K562 (cell line): ENCODE data around the gene AK2. TPM values are rescaled to one million over a fixed set of nuclear protein-coding genes. Genes with fewer than 3 reads are reported as not detected.

Experiments used
- CBX1 ChIP-seq: sonication (generic); IDR thresholded peaks from 2 replicates; pipeline ENCODE4 v1.6.1; 2016; ENCODE audit warnings: antibody characterized with exemption, low read depth, mild to moderate bottlenecking
- CBX3 ChIP-seq, 2 experiments: IDR thresholded peaks; 1 replicate in 1 of 2; 2 replicates in 1 of 2; pipeline ENCODE4 v1.6.1; 2012; ENCODE audit warnings: inconsistent platforms in 2 of 2, low read length in 2 of 2, borderline replicate concordance in 1 of 2, control low read depth in 1 of 2
- ELF1 ChIP-seq: fragments of 200-800 bp; sonication (Bioruptor generic); IDR thresholded peaks from 2 replicates; pipeline ENCODE4 v1.6.1; 2016; ENCODE audit warnings: missing genetic modification characterization, missing compliant biosample characterization
- EP300 ChIP-seq: IDR thresholded peaks from 2 replicates; pipeline ENCODE4 v1.6.1; 2012; ENCODE audit warnings: low read length, improper control_type of control experiment
- FOXM1 ChIP-seq, 2 experiments: fragments of 450-650 bp in 1 of 2; sonication (generic) in 1 of 2; formaldehyde crosslinking in 1 of 2; IDR thresholded peaks; 2 replicates each; pipeline versions ENCODE4 v1.6.1 to v1.9.0; 2017 to 2022; ENCODE audit warnings: low read depth in 2 of 2, mild to moderate bottlenecking in 2 of 2, missing genetic modification reagents in 1 of 2, moderate library complexity in 1 of 2
- LCOR ChIP-seq: sonication (generic); formaldehyde crosslinking; IDR thresholded peaks from 2 replicates; pipeline ENCODE4 v1.8.0; 2022; ENCODE audit warnings: mild to moderate bottlenecking, missing genetic modification reagents
- MCM2 ChIP-seq: fragments of 450-650 bp; IDR thresholded peaks from 2 replicates; pipeline ENCODE4 v1.6.1; 2017; ENCODE audit warnings: low read depth, mild to moderate bottlenecking
- NFYB ChIP-seq: IDR thresholded peaks from 2 replicates; pipeline ENCODE4 v1.6.1; 2011; ENCODE audit warnings: mild to moderate bottlenecking, moderate library complexity; ENCODE audit not compliant: insufficient read length; ENCODE audit errors: extremely low read depth
- OTX1 ChIP-seq: fragments of 450-650 bp; formaldehyde crosslinking; IDR thresholded peaks from 2 replicates; pipeline ENCODE4 v1.4.0; 2022; ENCODE audit warnings: mild to moderate bottlenecking
- PPARD ChIP-seq: fragments of 250-450 bp; sonication (Bioruptor Pico); IDR thresholded peaks from 2 replicates; pipeline ENCODE4 v1.8.0; 2022; ENCODE audit warnings: inconsistent platforms, mild to moderate bottlenecking, moderate library complexity
- RBM39 ChIP-seq: fragments of 200-400 bp; formaldehyde crosslinking; optimal IDR thresholded peaks from 2 replicates; pipeline ENCODE3; 2018; ENCODE audit warnings: low read depth, low read length
- STAG1 ChIP-seq: sonication (generic); formaldehyde crosslinking; IDR thresholded peaks from 2 replicates; pipeline ENCODE4 v1.5.0; 2020; ENCODE audit warnings: missing genetic modification reagents, borderline replicate concordance
- TRIM28 ChIP-seq: fragments of 450-650 bp; IDR thresholded peaks from 2 replicates; pipeline ENCODE4 v1.6.1; 2017
- TSC22D4 ChIP-seq: fragments of 450-650 bp; IDR thresholded peaks from 2 replicates; pipeline ENCODE4 v1.6.1; 2016; ENCODE audit warnings: missing genetic modification characterization, missing biosample characterization, control low read depth
- U2AF1 ChIP-seq: fragments of 200-400 bp; formaldehyde crosslinking; optimal IDR thresholded peaks from 2 replicates; pipeline ENCODE3; 2017; ENCODE audit warnings: mild to moderate bottlenecking, low read depth, low read length, moderate library complexity
- ZEB2 ChIP-seq: fragments of 450-650 bp; IDR thresholded peaks from 2 replicates; pipeline ENCODE4 v1.6.1; 2016
- ZNF143 ChIP-seq: sonication (generic); formaldehyde crosslinking; IDR thresholded peaks from 2 replicates; pipeline ENCODE4 v1.9.0; 2022; ENCODE audit warnings: mild to moderate bottlenecking, missing genetic modification reagents
- ZNF436 ChIP-seq: fragments of 250-450, 450-650 bp; sonication (Bioruptor Pico); formaldehyde crosslinking; IDR thresholded peaks from 2 replicates; pipeline ENCODE4 v1.7.0; 2020; ENCODE audit warnings: mild to moderate bottlenecking
- ZNF695 ChIP-seq: fragments of 450-650 bp; formaldehyde crosslinking; IDR thresholded peaks from 2 replicates; pipeline ENCODE4 v1.4.0; 2020; ENCODE audit warnings: mild to moderate bottlenecking, moderate library complexity
- ZNF766 ChIP-seq: fragments of 200-800 bp; sonication (Bioruptor generic); conservative IDR thresholded peaks from 2 replicates; pipeline ENCODE4 v1.6.1; 2016; ENCODE audit warnings: missing genetic modification characterization, missing compliant biosample characterization
- polyA plus RNA-seq, 8 experiments: library from polyadenylated mRNA; depleted of rRNA in 4 of 8; stranded (reverse) in 5 of 8; unstranded in 3 of 8; fragments of >200 nt; fragmentation: Nextera tagmentation in 2 of 8; fragmentation: Illumina TruSeq in 1 of 8; extraction: Ambion mirVana in 2 of 8; extraction: Trizol in 1 of 8; gene quantifications; 2 replicates each; pipeline versions ENCODE4 v1.2.1 to v1.2.3, GENCODE V29; 2011 to 2014; ENCODE audit warnings: inconsistent platforms in 1 of 8, missing spikeins in 1 of 8
- total RNA-seq, 7 experiments: library from RNA; depleted of rRNA in 6 of 7; stranded (reverse); fragments of >200 nt in 6 of 7; fragmentation: Illumina TruSeq in 2 of 7; extraction: Trizol in 2 of 7; gene quantifications; 2 replicates each; pipeline versions ENCODE4 v1.2.1 to v1.2.3, GENCODE V29; 2011 to 2021; ENCODE audit warnings: low replicate concordance in 1 of 7
- TF ChIP-seq, protein P1 (sequence below): IDR thresholded peaks from 2 replicates; pipeline ENCODE4 v1.6.1; 2011; ENCODE audit not compliant: insufficient read length; ENCODE audit errors: extremely low read depth
- TF ChIP-seq, protein P2 (sequence below): fragments of 250-450 bp; sonication (Bioruptor Pico); IDR thresholded peaks from 2 replicates; pipeline ENCODE4 v1.4.0; 2020; ENCODE audit warnings: borderline replicate concordance
- TF ChIP-seq, protein P3 (sequence below): fragments of 250-450 bp; sonication (Bioruptor Pico); IDR thresholded peaks from 2 replicates; pipeline ENCODE4 v1.8.0; 2021; ENCODE audit warnings: borderline replicate concordance, mild to moderate bottlenecking, moderate library complexity; ENCODE audit not compliant: poor library complexity, severe bottlenecking
- TF ChIP-seq, protein P4 (sequence below): fragments of 450-650 bp; formaldehyde crosslinking; IDR thresholded peaks from 2 replicates; pipeline ENCODE4 v1.4.0; 2022; ENCODE audit warnings: mild to moderate bottlenecking, moderate library complexity
- TF ChIP-seq, protein P5 (sequence below): sonication (generic); formaldehyde crosslinking; IDR thresholded peaks from 2 replicates; pipeline ENCODE4 v1.5.0; 2020; ENCODE audit warnings: missing genetic modification reagents

AK2 gene
- total and polyA plus RNA-seq, 9 of the 15 experiments (the other 6 are each of a cell fraction or from before 2014, with no cell fraction given): 105 to 1,050 (median 509) TPM

DNA sequence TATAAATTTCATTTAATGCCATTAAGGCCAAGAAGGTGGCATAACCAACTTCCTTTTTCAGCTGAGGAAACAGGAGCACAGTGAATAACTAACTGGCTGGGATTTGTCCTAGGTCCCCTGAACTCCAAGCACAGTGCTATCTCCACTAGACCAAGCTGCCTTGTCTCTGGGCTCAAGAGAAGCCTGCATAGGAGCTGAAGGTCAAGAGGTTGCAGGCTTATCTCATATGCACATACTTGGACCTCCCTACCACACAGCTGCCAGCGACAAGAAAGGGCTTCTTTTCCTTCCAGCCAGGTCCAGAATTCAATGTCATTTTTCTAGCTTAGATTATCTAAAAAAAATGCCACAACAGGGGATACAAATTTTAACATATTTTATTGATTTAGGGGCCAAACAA, 27.1 kb downstream of the AK2 start (continued):
- TF ChIP-seq, protein P1, sequence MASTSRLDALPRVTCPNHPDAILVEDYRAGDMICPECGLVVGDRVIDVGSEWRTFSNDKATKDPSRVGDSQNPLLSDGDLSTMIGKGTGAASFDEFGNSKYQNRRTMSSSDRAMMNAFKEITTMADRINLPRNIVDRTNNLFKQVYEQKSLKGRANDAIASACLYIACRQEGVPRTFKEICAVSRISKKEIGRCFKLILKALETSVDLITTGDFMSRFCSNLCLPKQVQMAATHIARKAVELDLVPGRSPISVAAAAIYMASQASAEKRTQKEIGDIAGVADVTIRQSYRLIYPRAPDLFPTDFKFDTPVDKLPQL: no peak
- no peak for TF ChIP-seq NFYB
- TF ChIP-seq ZNF766 (CRISPR knock-in tag): peak; percentile 78; the same call in 1 of the 2 replicates
- no peak for TF ChIP-seq U2AF1
- TF ChIP-seq LCOR (CRISPR knock-in tag): no peak
- 0 out of 2 replicates have a peak, but pooled peaks have one; percentile 36 for TF ChIP-seq ZEB2
- TF ChIP-seq, protein P2, sequence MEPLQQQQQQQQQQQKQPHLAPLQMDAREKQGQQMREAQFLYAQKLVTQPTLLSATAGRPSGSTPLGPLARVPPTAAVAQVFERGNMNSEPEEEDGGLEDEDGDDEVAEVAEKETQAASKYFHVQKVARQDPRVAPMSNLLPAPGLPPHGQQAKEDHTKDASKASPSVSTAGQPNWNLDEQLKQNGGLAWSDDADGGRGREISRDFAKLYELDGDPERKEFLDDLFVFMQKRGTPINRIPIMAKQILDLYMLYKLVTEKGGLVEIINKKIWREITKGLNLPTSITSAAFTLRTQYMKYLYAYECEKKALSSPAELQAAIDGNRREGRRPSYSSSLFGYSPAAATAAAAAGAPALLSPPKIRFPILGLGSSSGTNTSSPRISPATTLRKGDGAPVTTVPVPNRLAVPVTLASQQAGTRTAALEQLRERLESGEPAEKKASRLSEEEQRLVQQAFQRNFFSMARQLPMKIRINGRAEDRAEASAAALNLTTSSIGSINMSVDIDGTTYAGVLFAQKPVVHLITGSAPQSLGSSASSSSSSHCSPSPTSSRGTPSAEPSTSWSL (CRISPR knock-in tag): no peak
- TF ChIP-seq ZNF436: no peak
- TF ChIP-seq STAG1 (CRISPR knock-in tag): no peak
- peak; percentile 88 for TF ChIP-seq EP300
- no peak for TF ChIP-seq CBX1
- TF ChIP-seq CBX3 (IDR thresholded peaks at IDR 0.05; ENCODE audit: borderline replicate concordance in 1 of 2, low read length in 2 of 2): peak in 1 of 2 experiments; percentile 84; a peak in 2 of 3 replicates
- TF ChIP-seq ZNF143: no peak
- no peak for TF ChIP-seq ELF1 (tag)
- TF ChIP-seq, protein P3, sequence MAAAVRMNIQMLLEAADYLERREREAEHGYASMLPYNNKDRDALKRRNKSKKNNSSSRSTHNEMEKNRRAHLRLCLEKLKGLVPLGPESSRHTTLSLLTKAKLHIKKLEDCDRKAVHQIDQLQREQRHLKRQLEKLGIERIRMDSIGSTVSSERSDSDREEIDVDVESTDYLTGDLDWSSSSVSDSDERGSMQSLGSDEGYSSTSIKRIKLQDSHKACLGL (CRISPR knock-in tag): no peak
- TF ChIP-seq TRIM28: peak; percentile 51; the same call in 1 of the 2 replicates
- no peak for TF ChIP-seq ZNF695
- TF ChIP-seq OTX1 (CRISPR knock-in tag): peak; percentile 78
- TF ChIP-seq MCM2: no peak
- TF ChIP-seq FOXM1 (IDR thresholded peaks at IDR 0.05; ENCODE audit: low read depth): peak; percentile 89
- TF ChIP-seq FOXM1 (CRISPR knock-in tag; IDR thresholded peaks at IDR 0.05; ENCODE audit: low read depth): no peak
- no peak for TF ChIP-seq RBM39
- TF ChIP-seq TSC22D4: no peak
- TF ChIP-seq PPARD (CRISPR knock-in tag): no peak
- TF ChIP-seq, protein P4, sequence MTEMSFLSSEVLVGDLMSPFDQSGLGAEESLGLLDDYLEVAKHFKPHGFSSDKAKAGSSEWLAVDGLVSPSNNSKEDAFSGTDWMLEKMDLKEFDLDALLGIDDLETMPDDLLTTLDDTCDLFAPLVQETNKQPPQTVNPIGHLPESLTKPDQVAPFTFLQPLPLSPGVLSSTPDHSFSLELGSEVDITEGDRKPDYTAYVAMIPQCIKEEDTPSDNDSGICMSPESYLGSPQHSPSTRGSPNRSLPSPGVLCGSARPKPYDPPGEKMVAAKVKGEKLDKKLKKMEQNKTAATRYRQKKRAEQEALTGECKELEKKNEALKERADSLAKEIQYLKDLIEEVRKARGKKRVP (CRISPR knock-in tag): no peak
- TF ChIP-seq, protein P5, sequence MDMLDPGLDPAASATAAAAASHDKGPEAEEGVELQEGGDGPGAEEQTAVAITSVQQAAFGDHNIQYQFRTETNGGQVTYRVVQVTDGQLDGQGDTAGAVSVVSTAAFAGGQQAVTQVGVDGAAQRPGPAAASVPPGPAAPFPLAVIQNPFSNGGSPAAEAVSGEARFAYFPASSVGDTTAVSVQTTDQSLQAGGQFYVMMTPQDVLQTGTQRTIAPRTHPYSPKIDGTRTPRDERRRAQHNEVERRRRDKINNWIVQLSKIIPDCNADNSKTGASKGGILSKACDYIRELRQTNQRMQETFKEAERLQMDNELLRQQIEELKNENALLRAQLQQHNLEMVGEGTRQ (CRISPR knock-in tag): no peak
